CD4-positive, alpha-beta T cell treated with Interleukin-2 at 100 ng/mL for 4 hours (primary cell): Measurements from ENCODE around the gene SNURF.
"Not testable (repeated sequence)": the region's sequence is repeated elsewhere in the genome, so short reads cannot be mapped to it uniquely, and the experiment has no call there.

ENCODE experiments used
- DNase-seq: peaks from one replicate; pipeline ENCODE4 v3.0.0-alpha.2; 2020; ENCODE audit warnings: low spot score

Gene SNURF

GRCh38 chr15:24954783-24955530, at the start of gene SNURF, which contains the start of gene SNRPN:
TSS of gene SNURF (plus strand) at chr15:24954987. CDS start at chr15:24955049, 62 bp downstream.
TSS of gene SNRPN (plus strand) at chr15:24954987. CDS start at chr15:24974454, 19,467 bp downstream.
- peak; percentile 60 for DNase-seq

- no peak for DNase-seq
Measured at GRCh38 chr15:24916305-24917009, 38.3 kb upstream of the SNURF start.

- DNase-seq, result no peak
Measured at GRCh38 chr15:24917431-24917830, 37.4 kb upstream of the SNURF start.

GRCh38 chr15:24919446-24919845, 35.3 kb upstream of the SNURF start:
- no peak for DNase-seq

- DNase-seq, result not testable (repeated sequence)
Measured at GRCh38 chr15:24922781-24923180, 32.0 kb upstream of the SNURF start.

GRCh38 chr15:24924153-24924552, 30.6 kb upstream of the SNURF start:
- DNase-seq, result no peak

GRCh38 chr15:24924621-24925020, 30.2 kb upstream of the SNURF start:
- DNase-seq, result no peak

GRCh38 chr15:24931874-24932732, 22.7 kb upstream of the SNURF start:
- not testable (repeated sequence) for DNase-seq

GRCh38 chr15:24933716-24934115, 21.1 kb upstream of the SNURF start:
- DNase-seq, result no peak

- DNase-seq, result not testable (repeated sequence)
Measured at GRCh38 chr15:24938224-24938623, 16.6 kb upstream of the SNURF start.

- no peak for DNase-seq
Measured at GRCh38 chr15:24940236-24940635, 14.6 kb upstream of the SNURF start.

- no peak for DNase-seq
Measured at GRCh38 chr15:24943361-24943760, 11.4 kb upstream of the SNURF start.

- DNase-seq, result no peak
Measured at GRCh38 chr15:24944954-24945353, 9.8 kb upstream of the SNURF start.

GRCh38 chr15:24945711-24946110, 9.1 kb upstream of the SNURF start:
- no peak for DNase-seq

- no peak for DNase-seq
Measured at GRCh38 chr15:24948495-24948894, 6.3 kb upstream of the SNURF start.

GRCh38 chr15:24955531-24955921, 739 bp downstream of the SNURF start:
- DNase-seq, result peak; percentile 2

- peak; percentile 78 for DNase-seq
Measured at GRCh38 chr15:24956111-24956838, 1.5 kb downstream of the SNURF start.

GRCh38 chr15:24957691-24958090, 2.9 kb downstream of the SNURF start:
- no peak for DNase-seq

GRCh38 chr15:24961967-24962366, 7.2 kb downstream of the SNURF start:
- no peak for DNase-seq

- DNase-seq, result no peak
Measured at GRCh38 chr15:24962880-24963279, 8.1 kb downstream of the SNURF start.

GRCh38 chr15:24966364-24967103, 11.7 kb downstream of the SNURF start:
- no peak for DNase-seq
